NCI-H1436 (cell line): ENCODE results near the gene PSMA8.
A peak's percentile ranks its signal among the peaks of the same experiment; 100 is the strongest.
"Not testable (repeated sequence)": the region's sequence is repeated elsewhere in the genome, so short reads cannot be mapped to it uniquely, and the experiment has no call there.

Experiments used
- DNase-seq: peaks from one replicate; lab custom pipeline; 2025; lab: John Stamatoyannopoulos, UW

The PSMA8 gene

GRCh38 chr18:26133652-26134051 is at the start of gene PSMA8:
Gene PSMA8, plus strand, starts transcription at chr18:26133869. Its CDS starts 97 bp downstream, at chr18:26133966.
- no peak for DNase-seq

GRCh38 chr18:26085056-26085455 is 48.6 kb upstream of the PSMA8 start:
- DNase-seq: no peak

- DNase-seq: no peak
Observed at GRCh38 chr18:26086959-26087358, 46.7 kb upstream of the PSMA8 start.

- DNase-seq: no peak
Observed at GRCh38 chr18:26088487-26088886, 45.2 kb upstream of the PSMA8 start.

GRCh38 chr18:26089293-26090129 is 44.2 kb upstream of the PSMA8 start:
- DNase-seq: no peak

GRCh38 chr18:26090130-26091046 is 43.3 kb upstream of the PSMA8 start, which contains the start of gene SS18:
Gene SS18, minus strand, starts transcription at chr18:26090613. Its CDS starts 44 bp downstream, at chr18:26090569.
- DNase-seq: peak; percentile 76

GRCh38 chr18:26091047-26091630 is 42.5 kb upstream of the PSMA8 start:
- no peak for DNase-seq

GRCh38 chr18:26096852-26097251 is 36.8 kb upstream of the PSMA8 start:
- DNase-seq: no peak

GRCh38 chr18:26097563-26097962 is 36.1 kb upstream of the PSMA8 start:
- no peak for DNase-seq

GRCh38 chr18:26103579-26103978 is 30.1 kb upstream of the PSMA8 start:
- no peak for DNase-seq

- DNase-seq: no peak
Observed at GRCh38 chr18:26104035-26104434, 29.6 kb upstream of the PSMA8 start.

- no peak for DNase-seq
Observed at GRCh38 chr18:26119246-26119645, 14.4 kb upstream of the PSMA8 start.

GRCh38 chr18:26121476-26121875 is 12.2 kb upstream of the PSMA8 start:
- no peak for DNase-seq

- DNase-seq: not testable (repeated sequence)
Observed at GRCh38 chr18:26121994-26122393, 11.7 kb upstream of the PSMA8 start.

GRCh38 chr18:26127786-26128185 is 5.9 kb upstream of the PSMA8 start:
- DNase-seq: no peak

- DNase-seq: not testable (repeated sequence)
Observed at GRCh38 chr18:26128192-26128591, 5.5 kb upstream of the PSMA8 start.

GRCh38 chr18:26134107-26134506 is 438 bp downstream of the PSMA8 start:
- DNase-seq: no peak

- DNase-seq: no peak
Observed at GRCh38 chr18:26135548-26135947, 1.9 kb downstream of the PSMA8 start.

- DNase-seq: no peak
Observed at GRCh38 chr18:26157326-26157725, 23.7 kb downstream of the PSMA8 start.

GRCh38 chr18:26159353-26159752 is 25.7 kb downstream of the PSMA8 start:
- no peak for DNase-seq

GRCh38 chr18:26164571-26164970 is 30.9 kb downstream of the PSMA8 start:
- no peak for DNase-seq

- not testable (repeated sequence) for DNase-seq
Observed at GRCh38 chr18:26167592-26167991, 33.9 kb downstream of the PSMA8 start.
